ENCODE measurements around the gene IGF1R.

Gene IGF1R

DNA sequence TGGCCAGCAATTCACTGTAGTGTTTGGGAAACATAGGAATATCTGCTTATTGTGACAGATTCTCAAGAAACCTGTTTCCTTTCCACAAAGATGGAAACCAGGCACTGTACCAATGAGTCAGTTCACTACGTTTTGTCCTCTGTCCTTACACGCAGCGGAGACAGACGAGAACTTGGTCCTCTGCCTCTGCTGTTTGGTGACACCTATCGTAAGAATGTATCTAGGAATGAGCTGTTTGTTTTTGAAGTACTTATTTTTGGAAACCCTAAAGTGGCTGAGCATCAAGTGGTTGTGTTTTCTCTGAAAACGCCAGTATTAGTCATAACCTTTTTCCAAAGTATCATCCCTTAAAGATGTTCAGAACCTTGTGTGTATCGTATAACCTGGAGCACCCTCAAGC lies 266.3 kb downstream of the IGF1R start:
- no peak for DNase-seq (ENCODE audit: low read depth)

DNA sequence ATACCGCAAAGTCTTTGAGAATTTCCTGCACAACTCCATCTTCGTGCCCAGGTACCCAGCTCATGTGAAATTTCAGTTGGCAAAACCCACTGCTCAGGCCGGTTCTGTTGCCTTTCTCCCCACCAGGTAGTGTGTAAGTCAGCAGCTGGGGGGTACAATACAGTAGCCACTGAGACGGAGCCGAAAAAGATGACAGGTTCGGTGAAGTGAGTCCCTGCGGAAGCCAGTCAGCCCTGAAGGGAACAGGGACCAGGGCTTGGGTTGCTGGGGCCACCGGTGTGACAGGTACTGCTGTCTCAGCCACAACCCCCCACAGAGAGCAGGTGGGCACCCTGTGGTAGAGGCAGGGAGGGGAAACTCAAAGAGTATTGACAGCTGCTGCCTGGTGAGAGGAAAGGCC lies 268.5 kb downstream of the IGF1R start:
- no peak for DNase-seq (ENCODE audit: low read depth)

DNA sequence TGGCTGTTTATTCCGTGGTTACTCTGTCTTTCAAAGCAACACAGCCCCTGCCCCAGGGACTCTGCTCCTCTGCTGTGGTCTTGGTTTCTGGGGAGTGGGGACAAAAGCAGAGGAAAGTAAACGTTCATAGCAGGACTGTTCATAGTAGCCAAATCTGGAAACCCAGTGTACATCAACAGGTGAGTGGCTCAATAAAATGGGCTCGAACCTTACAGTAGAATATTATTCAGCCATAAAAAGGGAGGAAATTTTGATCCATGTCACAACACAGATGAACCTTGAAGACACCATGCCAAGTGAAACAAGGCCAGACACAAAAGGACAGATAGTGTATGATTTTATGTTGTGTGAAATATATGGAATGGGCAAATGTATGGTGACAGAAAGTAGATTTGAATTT lies 269.1 kb downstream of the IGF1R start:
- DNase-seq (ENCODE audit: low read depth), result no peak

DNA sequence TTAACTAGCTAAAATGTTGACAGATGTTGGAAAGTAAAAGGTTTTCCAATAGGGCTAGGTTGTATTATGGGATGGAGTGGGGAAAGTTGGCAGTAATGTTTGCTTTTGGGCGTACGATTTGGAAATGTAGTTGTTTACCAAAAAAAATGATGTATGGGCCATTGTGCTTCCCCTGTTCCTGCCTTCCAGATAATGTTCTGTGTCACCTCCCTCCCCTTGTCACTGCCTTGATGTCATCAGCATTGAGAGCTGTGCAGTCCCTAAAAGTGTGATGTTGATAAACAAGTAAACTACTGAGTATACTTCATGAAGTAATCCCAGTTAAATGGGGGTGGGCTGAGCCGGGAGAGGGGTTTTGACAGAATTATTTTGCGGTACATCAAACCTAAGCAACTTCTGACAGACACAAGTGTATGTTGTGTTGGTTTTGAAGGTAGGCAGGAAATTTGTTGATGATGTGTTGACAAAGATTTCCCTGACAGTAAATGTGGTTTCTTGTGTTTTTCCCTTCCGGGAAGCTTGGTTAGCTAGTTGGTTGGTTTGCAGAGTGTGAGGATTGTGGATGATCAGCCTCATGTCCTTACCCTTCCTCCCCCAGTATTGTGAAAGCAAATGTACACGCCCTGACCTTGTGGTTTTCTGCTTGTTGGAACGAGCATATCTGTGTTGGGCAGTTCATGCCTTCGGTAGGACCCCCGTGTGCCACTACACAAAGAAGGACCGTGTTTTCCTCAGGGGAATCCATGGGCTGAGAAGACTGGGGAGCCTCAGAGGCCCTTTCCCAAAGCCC lies 271.9 kb downstream of the IGF1R start:
- no peak for DNase-seq (ENCODE audit: low read depth)

DNA sequence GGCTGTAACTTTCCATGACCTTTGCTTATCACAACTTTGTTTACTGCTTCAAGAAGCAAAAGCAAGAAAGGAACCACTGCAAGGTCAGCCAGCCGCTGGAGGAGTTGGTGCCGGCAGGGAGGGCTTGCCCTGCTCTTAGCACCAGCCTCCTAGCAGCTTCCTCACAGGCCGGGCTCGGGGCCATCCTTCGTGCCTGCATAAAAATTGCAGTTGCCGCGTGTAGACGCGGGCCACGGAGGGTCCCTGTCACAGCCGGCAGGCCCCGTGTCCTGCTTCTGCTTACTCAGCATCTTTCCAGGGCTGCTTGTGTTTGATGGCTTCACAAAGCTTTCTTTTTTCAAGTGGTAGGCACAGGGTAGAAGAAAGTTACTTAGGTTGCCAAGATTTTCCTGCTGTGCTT lies 274.8 kb downstream of the IGF1R start:
- DNase-seq (ENCODE audit: low read depth), result no peak

DNA sequence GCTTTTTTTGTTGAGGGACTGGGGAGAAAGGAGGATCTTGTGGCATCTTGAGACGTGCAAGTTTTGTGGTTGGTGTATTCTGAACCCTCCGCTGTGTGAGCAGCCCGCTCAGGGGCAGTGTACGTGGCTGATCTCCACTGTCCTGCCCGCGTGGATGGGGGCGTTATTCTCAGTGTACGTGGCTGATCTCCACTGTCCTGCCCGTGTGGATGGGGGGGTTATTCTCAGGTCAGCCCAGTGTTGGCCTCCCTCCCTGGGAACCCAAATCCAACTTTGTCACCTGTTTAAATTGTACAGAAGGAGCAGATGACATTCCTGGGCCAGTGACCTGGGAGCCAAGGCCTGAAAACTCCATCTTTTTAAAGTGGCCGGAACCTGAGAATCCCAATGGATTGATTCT lies 275.2 kb downstream of the IGF1R start:
- DNase-seq (ENCODE audit: low read depth), result no peak

DNA sequence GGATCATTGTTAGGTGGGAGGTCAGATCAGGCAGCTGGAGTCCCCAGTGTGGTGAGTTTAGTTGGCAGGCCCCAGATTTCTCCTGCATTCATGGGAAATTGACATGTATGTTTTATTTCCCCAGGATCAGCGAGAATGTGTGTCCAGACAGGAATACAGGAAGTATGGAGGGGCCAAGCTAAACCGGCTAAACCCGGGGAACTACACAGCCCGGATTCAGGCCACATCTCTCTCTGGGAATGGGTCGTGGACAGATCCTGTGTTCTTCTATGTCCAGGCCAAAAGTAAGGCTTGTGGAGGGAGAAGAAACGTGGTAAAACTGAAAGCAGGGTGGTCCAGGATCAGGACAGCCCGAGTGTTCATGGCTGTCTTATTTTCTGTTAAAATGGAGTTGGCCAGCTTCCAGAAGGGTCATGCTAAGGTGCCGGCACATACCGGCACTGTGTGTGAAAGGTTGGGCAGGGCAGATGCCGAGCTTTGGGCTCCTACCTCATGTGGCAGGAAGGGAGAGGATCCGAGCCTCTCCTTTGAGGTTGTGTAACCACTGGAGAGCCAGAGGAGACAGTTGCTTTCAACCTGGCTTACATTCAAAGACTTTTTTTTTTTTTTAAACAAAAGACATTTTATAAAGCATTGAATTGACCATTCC lies 276.2 kb downstream of the IGF1R start:
- DNase-seq (ENCODE audit: low read depth), result no peak

DNA sequence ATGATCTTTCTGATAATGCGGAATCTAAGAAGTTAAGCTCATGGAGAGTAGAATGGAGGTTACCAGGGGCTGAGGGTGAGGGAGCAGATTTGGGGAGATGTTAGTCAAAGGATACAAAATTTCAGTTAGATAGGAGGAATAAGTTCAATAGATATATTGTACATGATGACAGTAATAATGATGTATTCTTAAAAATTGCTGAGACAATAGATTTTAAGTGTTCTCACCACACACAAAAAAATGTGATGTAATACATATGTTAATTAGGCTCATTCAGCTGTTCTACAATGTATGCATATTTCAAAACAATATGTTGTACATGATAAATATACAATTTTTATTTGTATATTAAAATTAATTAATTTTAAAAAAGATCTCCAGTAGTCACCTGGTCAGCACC lies 277.9 kb downstream of the IGF1R start:
- DNase-seq (ENCODE audit: low read depth), result no peak

DNA sequence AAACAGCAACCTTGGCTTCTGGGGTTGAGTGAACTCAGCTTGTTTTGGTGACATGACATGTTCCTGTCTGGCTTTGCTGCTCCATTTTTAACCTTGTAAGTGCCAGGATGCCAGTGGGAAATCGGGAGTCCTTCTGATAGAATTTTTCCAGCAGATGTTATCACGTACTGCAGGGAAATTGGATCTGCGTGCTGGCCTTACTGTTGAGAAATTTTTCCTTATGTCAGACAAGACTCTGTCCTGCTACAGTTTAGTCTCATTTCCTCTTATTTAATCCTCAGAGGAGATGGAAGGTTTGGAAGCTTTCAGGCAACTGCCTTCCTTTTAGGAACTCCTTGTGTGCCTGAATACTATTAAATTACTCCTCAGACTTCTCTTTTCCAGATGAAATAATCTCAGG lies 278.7 kb downstream of the IGF1R start:
- no peak for DNase-seq (ENCODE audit: low read depth)

DNA sequence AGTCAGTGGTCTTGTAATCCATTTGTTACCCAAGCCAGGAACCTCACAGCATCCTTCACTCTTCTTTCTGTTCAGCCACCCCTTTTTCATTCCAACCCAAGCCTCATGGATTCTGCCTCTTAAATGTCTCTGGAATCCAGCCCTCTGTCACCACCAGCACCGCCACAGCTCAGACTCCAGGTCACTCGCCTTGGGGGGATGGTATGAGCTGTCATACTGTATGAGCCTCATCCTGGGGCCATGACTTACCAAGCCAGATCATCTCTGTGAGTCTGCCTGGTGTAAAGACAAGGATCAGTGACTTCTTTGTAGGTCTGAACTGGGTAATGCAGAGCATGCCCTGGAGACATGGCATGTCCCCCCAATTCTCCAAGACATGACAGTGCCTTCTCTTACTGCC lies 279.7 kb downstream of the IGF1R start:
- DNase-seq (ENCODE audit: low read depth), result no peak

DNA sequence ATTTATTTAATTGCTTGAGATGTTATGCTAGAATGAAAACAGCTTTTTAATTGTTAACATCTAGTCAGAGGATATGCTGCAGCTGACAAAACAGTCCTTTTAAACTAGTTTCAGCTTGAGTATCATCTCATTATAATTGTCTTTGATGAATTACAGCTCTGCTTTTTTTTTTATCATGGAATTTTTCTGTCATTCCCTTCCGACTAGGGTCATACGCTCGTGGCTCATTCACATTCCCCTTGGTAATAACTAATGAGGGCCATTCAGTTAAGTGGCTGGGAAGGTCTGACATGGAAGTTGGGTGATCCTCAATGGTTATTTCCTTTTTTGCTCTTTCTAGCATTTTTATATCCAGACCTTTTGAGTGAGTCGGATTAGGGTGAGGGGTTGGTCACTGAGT lies 282.2 kb downstream of the IGF1R start:
- no peak for DNase-seq (ENCODE audit: low read depth)

DNA sequence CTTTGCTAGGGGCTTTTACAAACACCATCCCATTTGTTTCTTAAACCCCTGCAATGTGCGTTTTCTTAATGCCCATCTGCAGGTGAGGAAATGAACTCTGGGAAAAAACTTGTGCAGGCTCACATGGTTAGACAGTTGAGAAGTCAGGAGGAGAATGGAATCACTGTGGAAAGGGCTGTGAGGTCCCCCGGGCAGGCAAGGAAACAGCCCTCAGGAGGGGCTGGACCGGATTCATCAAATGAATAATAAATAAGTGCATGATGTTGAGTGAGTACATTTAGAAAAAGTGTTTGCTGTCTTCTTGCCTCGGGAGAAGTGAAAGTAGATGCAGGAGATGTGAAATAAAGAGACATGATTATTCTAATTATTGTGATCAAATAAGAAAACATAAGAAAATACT lies 282.7 kb downstream of the IGF1R start:
- DNase-seq (ENCODE audit: low read depth), result no peak

DNA sequence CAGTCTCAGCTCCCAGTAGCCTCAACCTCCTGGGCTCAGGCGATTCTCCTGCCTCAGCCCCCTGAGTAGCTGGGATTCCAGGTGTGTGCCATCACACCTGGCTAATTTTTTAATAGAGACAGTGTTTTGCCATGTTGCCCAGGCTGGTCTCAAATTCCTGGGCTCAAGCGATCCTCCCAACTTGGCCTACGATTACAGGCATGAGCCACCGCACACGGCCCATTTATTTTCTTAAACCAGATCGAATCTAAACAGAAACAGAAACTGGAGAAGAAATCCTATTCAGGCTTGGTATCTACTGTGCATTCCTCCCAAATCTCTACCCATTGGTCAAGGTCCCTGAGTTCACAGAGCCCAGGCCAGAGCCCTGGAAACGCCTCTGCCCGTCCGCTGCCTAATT lies 285.1 kb downstream of the IGF1R start:
- DNase-seq (ENCODE audit: low read depth), result no peak

DNA sequence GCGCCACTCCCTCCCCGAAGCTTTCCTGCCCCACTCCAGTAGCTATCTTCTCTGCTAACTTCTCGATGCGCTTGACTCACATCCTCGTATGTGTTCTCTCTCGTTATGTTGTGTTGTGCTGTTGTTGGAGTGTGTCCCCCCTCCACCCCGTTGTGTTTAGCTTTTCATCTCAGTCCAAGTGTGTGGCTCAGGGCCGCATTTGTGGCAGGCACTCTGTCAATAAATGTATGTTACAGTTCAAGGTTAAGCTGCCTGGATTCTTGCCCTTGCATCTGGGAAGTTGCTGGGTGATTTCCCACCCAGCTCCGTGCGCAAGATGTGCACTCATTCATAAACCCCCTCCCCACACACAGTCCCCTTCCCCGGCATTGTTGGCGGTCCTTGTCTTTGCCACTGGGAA lies 287.4 kb downstream of the IGF1R start:
- DNase-seq (ENCODE audit: low read depth), result no peak

DNA sequence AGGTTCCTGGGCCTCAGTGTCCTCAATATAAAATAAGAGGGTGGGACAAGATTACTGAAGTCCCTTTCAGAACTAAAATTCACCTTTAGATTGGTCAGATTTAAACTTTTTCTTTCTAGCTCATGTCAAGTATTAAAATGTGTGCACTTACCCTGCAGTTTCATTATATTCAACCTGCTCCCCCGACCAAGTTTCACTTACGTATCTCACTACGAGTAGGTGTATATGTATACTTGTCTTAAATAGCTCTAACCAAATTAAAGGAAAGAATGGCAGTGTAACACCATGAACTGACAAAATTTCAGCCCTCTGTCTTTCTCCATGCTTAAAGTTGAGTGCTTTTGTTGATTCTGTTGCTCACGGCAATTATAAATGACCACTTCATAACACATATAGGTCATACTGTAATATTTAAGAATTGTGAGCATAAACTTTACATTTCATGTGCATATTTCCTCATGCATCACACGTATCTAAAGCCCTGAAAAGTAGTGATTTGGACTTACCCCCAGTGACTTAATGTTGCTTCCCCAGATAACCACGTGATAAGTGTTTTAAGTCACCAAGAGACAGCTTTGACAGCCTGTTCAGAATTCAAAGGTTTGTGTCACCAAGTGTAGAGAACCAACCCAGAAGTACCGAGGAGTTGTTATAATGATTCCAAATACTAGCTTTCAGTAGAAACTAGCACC lies 289.2 kb downstream of the IGF1R start:
- DNase-seq (ENCODE audit: low read depth), result no peak

DNA sequence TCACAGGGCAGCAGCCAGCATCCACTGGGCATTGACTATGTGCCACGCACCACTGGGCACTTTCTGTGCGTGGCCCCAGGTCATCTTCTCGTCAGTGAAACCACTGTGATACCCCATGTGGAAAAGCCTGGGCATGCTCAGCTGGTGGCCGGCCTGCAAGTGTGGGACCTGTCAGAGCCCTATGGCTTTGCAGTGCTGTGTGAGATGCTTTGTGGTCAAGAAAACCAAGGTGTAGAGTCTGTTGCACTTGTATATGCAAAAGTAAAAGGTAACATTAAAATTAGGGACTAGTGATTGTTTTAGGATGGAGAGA lies 289.7 kb downstream of the IGF1R start:
- DNase-seq (ENCODE audit: low read depth), result no peak

DNA sequence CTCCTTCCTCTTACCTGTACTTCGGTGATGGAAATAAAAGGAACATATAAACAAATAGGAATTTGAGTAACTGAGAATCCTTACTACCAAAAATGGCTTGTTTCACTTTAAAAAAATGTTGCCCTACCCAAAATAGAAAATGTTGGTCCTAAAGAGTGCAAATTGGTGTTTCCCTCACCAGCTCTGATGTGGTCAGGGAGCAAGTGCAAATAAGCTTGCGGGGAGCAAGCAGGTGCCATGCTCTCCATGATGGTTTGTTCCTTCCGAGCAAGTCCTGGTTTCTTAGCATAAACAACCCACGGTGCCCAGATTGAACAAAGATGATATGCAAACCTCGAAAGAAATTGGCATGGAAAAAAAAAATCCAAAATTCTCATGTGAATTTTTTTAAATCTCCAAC lies 290.5 kb downstream of the IGF1R start:
- no peak for DNase-seq (ENCODE audit: low read depth)

DNA sequence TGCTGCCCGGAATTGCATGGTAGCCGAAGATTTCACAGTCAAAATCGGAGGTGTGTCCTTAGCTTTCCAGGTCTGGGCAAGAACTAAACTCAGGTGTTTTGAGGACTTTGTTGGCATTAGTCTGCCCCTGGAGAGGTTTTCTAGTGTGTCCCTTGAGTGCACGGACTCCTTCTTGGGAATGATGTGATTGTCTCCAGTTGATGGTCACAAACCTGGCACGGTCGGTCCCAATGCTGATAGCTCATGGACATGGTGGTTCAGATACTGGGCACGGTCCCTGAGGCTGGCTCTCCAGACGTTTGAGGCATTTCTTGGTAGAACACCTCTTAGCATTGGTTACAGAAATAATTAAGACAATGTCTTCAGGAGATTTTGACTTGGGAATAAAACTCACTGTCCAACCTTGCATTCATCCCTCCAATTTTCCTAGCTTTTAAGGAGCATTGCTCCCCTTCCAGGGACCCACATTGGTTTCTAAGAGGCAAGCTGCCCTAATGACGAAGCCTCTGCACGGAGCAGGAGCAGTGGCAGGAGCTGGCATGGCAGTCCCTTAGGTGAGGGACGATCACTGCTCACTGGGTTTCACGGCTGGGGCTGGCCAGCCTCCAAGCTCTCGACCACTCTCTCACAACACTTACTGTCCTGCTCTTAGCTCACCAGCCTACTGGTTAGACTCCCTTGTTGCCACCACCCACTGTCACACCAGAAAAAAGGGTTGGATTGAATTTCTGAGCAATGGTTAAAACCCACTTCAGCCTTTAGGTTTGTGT lies 291.2 kb downstream of the IGF1R start:
- no peak for DNase-seq (ENCODE audit: low read depth)

DNA sequence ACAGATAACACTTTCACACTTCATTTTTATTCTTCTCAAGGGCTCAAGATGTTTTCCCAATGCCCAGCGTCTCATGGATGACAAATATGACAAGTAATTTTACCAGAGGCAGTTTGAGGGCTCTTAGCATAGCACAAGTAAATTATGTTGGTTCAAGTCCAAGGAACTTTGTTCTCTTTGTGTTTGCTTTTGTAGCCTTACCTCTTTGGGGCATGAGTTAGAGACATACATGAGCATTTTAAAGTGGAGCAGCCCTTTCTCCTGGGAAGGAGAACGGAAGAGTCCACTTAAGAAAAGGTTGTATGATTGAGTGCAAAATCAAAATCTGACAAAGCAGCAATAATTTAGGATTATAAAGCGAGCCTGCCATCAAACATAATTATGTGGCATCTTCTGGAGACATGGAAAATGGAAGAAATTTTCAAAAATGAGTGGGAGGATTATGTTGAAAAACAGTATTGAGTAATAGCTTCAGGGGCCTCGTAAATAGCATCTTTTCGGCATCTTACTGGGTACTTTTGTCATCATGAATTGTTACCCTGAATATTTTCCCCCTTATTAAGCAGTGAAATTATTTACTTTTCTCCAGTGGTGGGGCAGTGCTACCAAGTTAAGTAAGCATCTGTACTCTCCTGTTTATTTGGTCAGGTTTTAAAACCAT lies 293.4 kb downstream of the IGF1R start:
- DNase-seq (ENCODE audit: low read depth), result no peak

DNA sequence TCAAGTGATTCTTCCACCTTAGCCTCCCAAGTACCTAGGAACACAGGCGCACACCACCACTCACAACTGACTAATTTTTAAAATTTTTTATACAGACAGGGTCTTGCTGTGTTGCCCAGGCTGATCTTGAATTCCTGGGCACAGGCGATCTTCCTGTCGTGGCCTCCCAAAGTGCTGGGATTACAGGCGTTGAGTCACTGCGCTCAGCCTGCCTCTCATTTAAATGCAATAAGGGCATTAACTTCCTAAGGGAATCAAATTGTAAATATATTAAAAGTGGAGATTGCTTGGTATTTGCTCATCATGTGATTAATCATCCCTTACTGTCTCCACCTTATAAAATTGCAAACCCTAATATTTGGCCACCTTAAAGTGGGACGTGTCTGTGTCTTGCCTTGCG lies 294.1 kb downstream of the IGF1R start:
- DNase-seq (ENCODE audit: low read depth), result no peak

DNA sequence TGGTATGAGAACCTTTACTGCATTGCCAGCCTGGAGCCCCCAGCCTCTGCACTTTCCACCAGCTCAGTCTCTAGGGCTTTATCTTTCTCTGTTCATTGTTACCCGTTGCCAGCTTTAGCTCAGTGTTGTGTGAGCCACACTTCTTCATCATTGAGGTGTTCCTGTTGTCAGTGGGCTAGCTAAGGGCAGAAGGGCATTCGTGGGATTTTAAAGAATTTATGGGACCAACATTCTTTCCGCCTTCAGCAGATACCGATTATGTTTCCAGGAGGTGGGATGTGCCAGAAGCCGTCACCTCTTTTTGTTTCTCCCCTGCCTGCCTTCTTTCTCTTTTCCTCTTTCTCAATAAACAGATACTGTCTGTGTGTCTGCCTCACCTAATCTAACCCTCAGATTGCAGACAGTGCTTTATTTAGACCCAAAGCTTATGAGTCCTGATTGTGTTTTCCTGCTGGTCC lies 294.7 kb downstream of the IGF1R start:
- no peak for DNase-seq (ENCODE audit: low read depth)

DNA sequence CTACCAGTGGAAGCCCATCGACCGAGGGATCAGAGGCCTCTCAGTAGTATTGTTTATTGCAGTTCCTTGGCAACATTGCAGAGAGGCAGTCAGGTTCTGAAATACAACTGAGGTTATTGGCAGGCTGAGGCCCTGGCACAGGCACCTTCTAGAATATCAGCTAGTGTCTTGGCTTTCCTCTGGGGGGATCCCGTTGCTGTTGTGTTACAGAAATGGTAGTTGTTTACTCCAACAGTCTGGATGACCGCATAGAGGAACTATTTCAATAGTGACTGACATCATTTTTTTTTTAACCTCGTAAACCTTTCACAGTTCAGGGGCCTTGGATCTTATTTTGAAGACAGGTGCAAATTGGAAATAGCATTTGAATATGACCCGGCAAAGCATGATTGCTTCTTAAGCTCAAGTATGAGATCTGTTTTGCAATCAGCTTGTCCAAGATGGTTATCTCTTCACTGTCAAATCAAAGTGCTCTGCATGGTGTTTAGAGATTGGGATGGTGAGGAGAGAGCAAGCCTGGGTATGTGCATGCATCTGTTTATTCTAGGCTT lies 295.3 kb downstream of the IGF1R start:
- DNase-seq (ENCODE audit: low read depth), result no peak

All from activated T-helper 1 cell treated with Interleukin-2 at 50 U/mL for 16 hours (primary cell).